RWPE2 (cell line): ENCODE measurements around the gene SMIM26.
A peak's percentile ranks its signal among the peaks of the same experiment; 100 is the strongest.

Source experiments
- ATAC-seq: fragments of 200-7000 bp; cut with Tn5 transposase; 3 replicates; pipeline ENCODE4 v1.9.1; 2021; ENCODE audit warnings: low read depth
- DNase-seq: peaks from one replicate; pipeline ENCODE4 v3.0.0-alpha.2; 2020; ENCODE audit warnings: low spot score
- H3K27ac ChIP-seq: fragments of 450-650 bp; 2 replicates; pipeline ENCODE4 v1.5.1; 2017; ENCODE audit warnings: mild to moderate bottlenecking; ENCODE audit not compliant: poor library complexity, severe bottlenecking
- H3K27me3 ChIP-seq: fragments of 250-450 bp; sonication (Bioruptor Pico); 2 replicates; pipeline ENCODE4 v1.5.1; 2021; ENCODE audit warnings: mild to moderate bottlenecking, moderate library complexity; ENCODE audit not compliant: insufficient read depth, poor library complexity, severe bottlenecking
- H3K36me3 ChIP-seq: fragments of 250-450 bp; sonication (Bioruptor Pico); 2 replicates; pipeline ENCODE4 v1.5.1; 2020; ENCODE audit warnings: low read depth, mild to moderate bottlenecking, moderate library complexity
- H3K4me1 ChIP-seq: fragments of 250-450 bp; sonication (Bioruptor Pico); 2 replicates; pipeline ENCODE4 v1.5.1; 2021; ENCODE audit warnings: mild to moderate bottlenecking, moderate library complexity; ENCODE audit not compliant: insufficient read depth, poor library complexity, severe bottlenecking
- H3K4me3 ChIP-seq: fragments of 250-450 bp; sonication (Bioruptor Pico); 2 replicates; pipeline ENCODE4 v1.5.1; 2021; ENCODE audit warnings: mild to moderate bottlenecking, moderate library complexity; ENCODE audit not compliant: severe bottlenecking
- H3K9me3 ChIP-seq: fragments of 250-450 bp; sonication (Bioruptor Pico); 2 replicates; pipeline ENCODE4 v1.5.1; 2021; ENCODE audit warnings: mild to moderate bottlenecking, moderate library complexity; ENCODE audit not compliant: severe bottlenecking
- TF ChIP-seq, protein P1 (sequence below): fragments of 450-650 bp; IDR thresholded peaks from one replicate; pipeline ENCODE4 v1.5.1; 2017; ENCODE audit warnings: mild to moderate bottlenecking, moderate library complexity; ENCODE audit not compliant: poor library complexity, severe bottlenecking

The SMIM26 gene

DNA sequence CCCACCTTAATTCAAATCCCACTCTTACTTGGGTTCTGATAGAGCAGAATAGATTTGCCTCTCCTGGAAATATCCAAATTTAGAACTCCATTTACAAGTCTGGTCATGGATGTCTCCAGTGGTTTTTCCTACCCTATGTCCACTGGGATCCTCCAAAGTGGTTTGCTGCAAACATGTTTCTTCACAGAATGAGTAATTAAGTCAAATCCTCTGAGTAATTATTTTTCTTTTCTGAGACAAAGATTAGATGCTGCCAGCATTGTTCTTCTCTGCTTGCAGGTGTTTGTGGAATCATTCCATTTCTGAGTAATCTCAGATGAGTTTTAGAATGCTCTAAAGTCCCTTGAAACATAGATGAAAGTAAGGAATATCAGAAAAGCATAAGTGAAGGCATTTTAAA, 42.5 kb downstream of the SMIM26 start:
- ATAC-seq, result no peak; the same call in 2 of the 3 replicates

DNA sequence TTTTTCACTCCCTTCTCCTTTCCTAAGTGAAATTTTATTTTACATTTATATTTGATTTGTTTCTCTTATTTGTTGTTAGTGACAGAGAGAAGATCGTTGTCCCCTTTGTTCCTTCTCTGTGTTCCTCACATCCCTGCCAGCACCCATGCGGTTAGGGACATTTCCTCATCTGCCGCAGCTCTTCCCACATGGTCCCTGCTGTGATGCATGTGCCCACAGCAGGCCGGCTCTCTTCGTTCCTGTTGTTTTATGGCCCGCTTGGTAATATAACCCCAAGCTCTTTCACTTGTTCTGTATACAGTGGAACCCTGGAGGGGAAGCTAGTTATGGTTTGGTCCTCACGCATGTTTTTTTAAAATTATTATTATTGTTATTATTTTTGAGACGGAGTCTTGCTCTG, 44.3 kb downstream of the SMIM26 start:
- peaks cover 4% of the 10 kb centered on the region for H3K36me3 ChIP-seq
- no peaks in the 10 kb centered on the region for H3K27me3 ChIP-seq
- no peaks in the 10 kb centered on the region for H3K9me3 ChIP-seq
- no peak for DNase-seq
- ATAC-seq, result no peak
- TF ChIP-seq, protein P1, sequence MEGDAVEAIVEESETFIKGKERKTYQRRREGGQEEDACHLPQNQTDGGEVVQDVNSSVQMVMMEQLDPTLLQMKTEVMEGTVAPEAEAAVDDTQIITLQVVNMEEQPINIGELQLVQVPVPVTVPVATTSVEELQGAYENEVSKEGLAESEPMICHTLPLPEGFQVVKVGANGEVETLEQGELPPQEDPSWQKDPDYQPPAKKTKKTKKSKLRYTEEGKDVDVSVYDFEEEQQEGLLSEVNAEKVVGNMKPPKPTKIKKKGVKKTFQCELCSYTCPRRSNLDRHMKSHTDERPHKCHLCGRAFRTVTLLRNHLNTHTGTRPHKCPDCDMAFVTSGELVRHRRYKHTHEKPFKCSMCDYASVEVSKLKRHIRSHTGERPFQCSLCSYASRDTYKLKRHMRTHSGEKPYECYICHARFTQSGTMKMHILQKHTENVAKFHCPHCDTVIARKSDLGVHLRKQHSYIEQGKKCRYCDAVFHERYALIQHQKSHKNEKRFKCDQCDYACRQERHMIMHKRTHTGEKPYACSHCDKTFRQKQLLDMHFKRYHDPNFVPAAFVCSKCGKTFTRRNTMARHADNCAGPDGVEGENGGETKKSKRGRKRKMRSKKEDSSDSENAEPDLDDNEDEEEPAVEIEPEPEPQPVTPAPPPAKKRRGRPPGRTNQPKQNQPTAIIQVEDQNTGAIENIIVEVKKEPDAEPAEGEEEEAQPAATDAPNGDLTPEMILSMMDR, result no peak
- H3K4me3 ChIP-seq, result no peak overlapping the region
- no peaks in the 10 kb centered on the region for H3K4me1 ChIP-seq
- no peak overlapping the region for H3K27ac ChIP-seq

More for the DNA sequence above, 42.5 kb downstream of the SMIM26 start:
- Histone ChIP-seq H3K27me3 (no peaks in the 10 kb centered on the region), H3K4me3 (no peak overlapping the region), H3K4me1 (no peaks in the 10 kb centered on the region), H3K9me3 (no peaks in the 10 kb centered on the region), H3K36me3 (peaks cover 4% of the 10 kb centered on the region), H3K27ac (no peak overlapping the region)
- DNase-seq, result no peak
- TF ChIP-seq, protein P1, result no peak

DNA sequence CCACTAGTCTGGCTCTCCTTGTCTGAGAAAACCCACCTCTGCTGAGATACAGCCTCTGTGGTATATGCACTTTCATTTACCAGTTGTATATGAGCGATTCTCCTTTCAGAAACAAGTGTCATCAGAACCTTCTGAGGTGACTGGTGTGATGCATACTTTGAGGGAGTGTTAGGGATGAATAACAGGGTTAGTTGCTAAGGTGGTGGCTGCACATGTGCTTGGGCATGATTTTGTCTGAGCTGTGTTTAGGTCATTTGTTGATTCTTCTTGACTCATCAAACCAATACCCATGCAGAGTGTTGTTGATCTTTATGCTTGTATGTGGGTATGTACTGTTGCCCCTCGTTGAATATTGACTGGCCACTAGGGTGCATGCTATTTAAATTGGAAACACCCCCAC, 46.3 kb downstream of the SMIM26 start:
- TF ChIP-seq, protein P1, result no peak
- H3K27me3 ChIP-seq, result no peaks in the 10 kb centered on the region
- H3K4me1 ChIP-seq, result no peaks in the 10 kb centered on the region
- H3K27ac ChIP-seq, result no peak overlapping the region
- H3K4me3 ChIP-seq, result no peak overlapping the region
- no peaks in the 10 kb centered on the region for H3K9me3 ChIP-seq
- ATAC-seq (peak; percentile 79), DNase-seq (no peak)
- peaks cover 4% of the 10 kb centered on the region for H3K36me3 ChIP-seq

DNA sequence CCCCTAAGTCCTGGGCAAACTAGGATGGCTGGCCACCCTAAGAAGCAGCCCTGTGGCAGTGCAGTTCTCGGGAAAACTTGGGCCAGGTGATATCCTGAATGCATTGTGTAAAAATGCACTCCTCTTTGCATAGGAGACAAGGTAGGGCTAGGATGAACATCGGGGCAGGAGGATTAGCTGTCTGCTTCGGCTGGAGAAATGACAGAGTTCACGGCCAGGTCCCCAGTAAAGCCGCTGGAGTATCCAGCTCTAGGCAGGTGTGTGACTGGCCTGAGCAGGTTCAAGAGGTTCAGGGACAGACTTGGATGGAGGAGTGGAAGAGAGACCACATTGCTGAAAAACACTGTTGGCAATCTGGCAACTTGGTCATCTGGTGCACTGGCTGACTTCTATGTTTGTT, 47.0 kb downstream of the SMIM26 start:
- no peaks in the 10 kb centered on the region for H3K27me3 ChIP-seq

DNA sequence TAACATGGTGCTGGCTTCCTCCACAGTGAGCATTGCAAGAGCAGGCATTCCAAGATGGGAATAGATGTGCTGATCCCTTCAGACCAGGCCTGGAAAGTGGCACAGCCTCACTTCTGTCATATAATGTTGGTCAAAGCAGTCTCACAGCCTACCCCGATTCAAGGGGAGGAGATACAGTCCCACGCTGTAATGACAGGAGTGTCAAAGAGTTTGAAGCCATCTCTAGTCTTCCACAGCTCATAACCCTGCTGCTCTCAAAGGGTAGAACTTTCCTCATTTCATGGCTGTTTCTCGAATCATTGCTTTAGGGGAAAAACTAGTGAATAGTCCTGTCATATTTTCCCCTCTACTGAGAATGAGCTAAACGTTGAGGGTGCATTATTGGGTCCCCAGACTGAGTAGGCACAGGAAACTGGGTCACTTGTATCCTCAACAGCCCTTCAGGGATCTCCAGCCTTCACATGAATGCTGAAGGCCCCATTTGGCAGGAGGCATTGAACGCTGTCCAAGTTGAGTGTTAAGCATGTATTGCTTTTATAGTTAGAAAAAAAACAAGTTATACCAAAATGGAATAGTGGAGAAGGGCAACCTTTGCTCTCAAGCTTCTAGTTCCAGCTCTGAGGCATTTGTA, 47.9 kb downstream of the SMIM26 start:
- Histone ChIP-seq H3K36me3 (no peaks in the 10 kb centered on the region; the same call in none of the 2 replicates), H3K4me1 (no peaks in the 10 kb centered on the region), H3K9me3 (no peaks in the 10 kb centered on the region), H3K4me3 (no peak overlapping the region), H3K27me3 (no peaks in the 10 kb centered on the region), H3K27ac (no peak overlapping the region)
- TF ChIP-seq, protein P1, result no peak
- no peak for ATAC-seq
- DNase-seq, result no peak

More for the DNA sequence above, 47.0 kb downstream of the SMIM26 start:
- H3K4me3 ChIP-seq, result no peak overlapping the region
- no peak for ATAC-seq
- no peak for DNase-seq
- TF ChIP-seq, protein P1, result no peak
- H3K4me1 ChIP-seq, result no peaks in the 10 kb centered on the region
- no peak overlapping the region for H3K27ac ChIP-seq
- peaks cover 1% of the 10 kb centered on the region for H3K36me3 ChIP-seq
- H3K9me3 ChIP-seq, result no peaks in the 10 kb centered on the region
